ENCODE measurements around the gene CPN2.

The CPN2 gene

GRCh38 chr3:194312186-194312742, 38.9 kb downstream of the CPN2 start:
- DNase-seq, result no peak

- no peak for DNase-seq
Measured at GRCh38 chr3:194311000-194311399, 40.1 kb downstream of the CPN2 start.

GRCh38 chr3:194310060-194310835, 40.9 kb downstream of the CPN2 start:
- DNase-seq, result no peak

- no peak for DNase-seq
Measured at GRCh38 chr3:194308601-194309449, 42.3 kb downstream of the CPN2 start.

- DNase-seq, result no peak
Measured at GRCh38 chr3:194307849-194308248, 43.3 kb downstream of the CPN2 start.

GRCh38 chr3:194306771-194307640, 44.1 kb downstream of the CPN2 start:
- DNase-seq, result peak; percentile 42

- DNase-seq, result peak; percentile 50
Measured at GRCh38 chr3:194306109-194306686, 44.9 kb downstream of the CPN2 start.

- DNase-seq, result no peak
Measured at GRCh38 chr3:194305356-194306108, 45.6 kb downstream of the CPN2 start.

GRCh38 chr3:194304186-194304917, 46.8 kb downstream of the CPN2 start:
- DNase-seq, result no peak

- no peak for DNase-seq
Measured at GRCh38 chr3:194303749-194304148, 47.4 kb downstream of the CPN2 start.

GRCh38 chr3:194301730-194302129, 49.4 kb downstream of the CPN2 start:
- DNase-seq, result no peak

GRCh38 chr3:194300936-194301335, 50.2 kb downstream of the CPN2 start:
- no peak for DNase-seq

GRCh38 chr3:194300382-194300758, 50.8 kb downstream of the CPN2 start:
- no peak for DNase-seq

GRCh38 chr3:194298331-194299227, 52.5 kb downstream of the CPN2 start:
- no peak for DNase-seq

GRCh38 chr3:194296454-194297263, 54.5 kb downstream of the CPN2 start:
- no peak for DNase-seq

- no peak for DNase-seq
Measured at GRCh38 chr3:194294895-194295214, 56.3 kb downstream of the CPN2 start.

- DNase-seq, result no peak
Measured at GRCh38 chr3:194294199-194294894, 56.8 kb downstream of the CPN2 start.

- DNase-seq, result no peak
Measured at GRCh38 chr3:194293546-194294198, 57.5 kb downstream of the CPN2 start.

Data from stimulated activated CD4-positive, alpha-beta T cell treated with anti-CD3 and anti-CD28 coated beads, Interleukin-15, amount 100 ng/mL, for 24 hours (primary cell).